ENCODE results near the gene BMPER.

The BMPER gene

DNA sequence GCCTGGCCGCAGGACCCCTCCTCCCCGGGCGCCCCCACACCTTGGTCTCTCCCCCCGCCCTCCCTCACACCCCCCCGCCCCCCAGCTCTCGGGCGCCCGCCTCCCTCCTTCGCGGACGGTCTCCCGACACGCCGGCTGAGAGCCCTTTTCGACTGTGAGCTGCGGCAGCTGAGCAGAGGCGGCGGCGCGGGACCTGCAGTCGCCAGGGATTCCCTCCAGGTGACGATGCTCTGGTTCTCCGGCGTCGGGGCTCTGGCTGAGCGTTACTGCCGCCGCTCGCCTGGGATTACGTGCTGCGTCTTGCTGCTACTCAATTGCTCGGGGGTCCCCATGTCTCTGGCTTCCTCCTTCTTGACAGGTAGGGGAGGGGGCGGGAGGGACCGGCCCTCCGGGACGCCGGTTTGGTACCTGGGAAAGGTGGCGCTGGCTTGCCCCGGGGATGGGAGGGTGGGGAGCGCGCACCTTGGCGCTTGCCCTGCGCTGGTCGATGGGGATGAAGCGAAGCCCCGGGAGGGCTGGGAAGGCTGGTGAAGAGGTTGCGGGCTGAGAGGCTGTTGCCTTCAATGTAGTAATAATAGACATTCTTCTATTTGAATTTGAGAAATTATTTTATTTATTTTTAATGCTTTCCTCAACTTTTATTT lies at the start of gene BMPER:
Gene BMPER, plus strand, starts transcription at position 151 of the 644 bp plus-strand sequence. Its CDS starts 75 bp downstream, at position 226.
- DNase-seq (ENCODE audit: low spot score): no peak

DNA sequence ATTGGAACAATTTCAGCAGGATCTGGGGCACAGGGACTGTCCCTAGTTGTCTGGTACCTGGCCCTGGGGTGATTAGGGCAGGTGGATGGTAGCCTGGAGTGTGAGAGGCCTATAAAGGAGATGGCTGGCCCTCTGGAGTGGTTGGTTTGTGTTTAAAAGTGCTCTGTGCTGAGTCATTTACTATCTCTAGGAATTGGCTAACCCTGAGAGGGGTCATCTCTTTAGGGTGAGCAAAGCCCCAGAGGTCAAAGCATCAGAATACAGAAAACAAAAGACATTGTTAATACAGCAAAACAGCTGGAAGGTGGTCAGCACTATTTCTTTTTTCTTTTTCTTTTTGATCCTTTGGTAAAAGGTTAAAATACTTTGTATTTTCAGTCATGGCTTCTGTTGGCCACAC lies 43.4 kb upstream of the BMPER start:
- DNase-seq (ENCODE audit: low spot score): no peak

DNA sequence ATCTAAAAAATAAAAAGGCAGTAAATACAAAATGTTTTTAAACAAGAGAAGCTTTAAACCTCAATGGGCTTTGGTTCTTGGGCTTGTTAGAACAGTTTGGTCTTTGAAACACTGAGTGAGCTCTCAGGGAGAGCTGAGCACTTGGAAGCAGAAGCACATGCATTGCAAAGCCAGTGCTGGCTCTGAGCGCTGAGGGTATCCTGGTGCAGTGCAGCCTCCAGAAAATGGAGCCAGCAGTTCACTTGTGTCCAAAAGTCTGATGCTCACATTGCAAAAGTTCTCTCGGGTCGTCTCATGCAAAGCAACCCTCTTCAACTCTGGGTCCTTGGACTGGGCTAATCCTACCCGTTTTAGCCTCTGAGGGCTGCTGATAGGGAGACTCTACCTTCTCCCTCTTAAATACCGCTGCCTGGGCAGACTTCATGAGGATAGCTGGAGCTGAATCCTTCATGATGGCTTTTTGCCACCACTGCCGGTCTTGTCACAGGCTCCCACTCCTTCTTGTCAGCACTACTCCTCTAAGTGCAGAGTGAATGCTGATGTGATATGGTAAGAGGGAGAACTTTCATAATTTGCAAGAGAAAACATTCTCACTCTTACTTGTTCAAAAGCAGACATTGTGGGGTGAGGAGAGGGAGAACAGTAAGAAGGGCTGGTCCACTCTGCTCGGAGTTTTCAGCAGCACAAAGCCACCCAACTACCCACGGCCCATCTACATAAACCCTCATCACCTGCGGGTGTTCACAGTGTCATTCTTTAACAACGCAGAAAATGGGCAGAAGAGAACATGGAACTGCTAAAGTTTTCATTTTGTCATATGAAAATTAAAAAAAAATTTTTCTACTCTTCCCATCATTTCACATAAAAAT lies 42.2 kb upstream of the BMPER start:
- DNase-seq (ENCODE audit: low spot score): no peak

DNA sequence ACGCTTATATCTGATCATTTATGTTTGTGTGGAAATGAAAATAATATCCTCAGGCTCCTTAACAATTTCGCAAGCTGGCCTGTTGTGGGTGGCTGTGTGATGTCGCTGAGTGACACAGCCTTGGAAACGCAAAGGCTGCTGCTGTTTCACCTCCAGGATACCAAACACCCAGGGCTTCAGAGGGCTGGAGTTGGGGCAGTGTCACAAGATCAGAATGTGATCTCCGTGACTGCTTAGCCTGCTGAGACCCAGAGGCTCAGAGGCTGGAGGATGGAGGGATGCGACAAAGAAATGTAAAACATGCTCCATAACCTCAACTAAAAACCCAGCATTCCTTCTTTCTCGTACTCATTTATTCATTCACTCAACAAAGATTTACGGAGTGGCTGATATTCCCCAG lies 37.2 kb upstream of the BMPER start:
- no peak for DNase-seq (ENCODE audit: low spot score)

DNA sequence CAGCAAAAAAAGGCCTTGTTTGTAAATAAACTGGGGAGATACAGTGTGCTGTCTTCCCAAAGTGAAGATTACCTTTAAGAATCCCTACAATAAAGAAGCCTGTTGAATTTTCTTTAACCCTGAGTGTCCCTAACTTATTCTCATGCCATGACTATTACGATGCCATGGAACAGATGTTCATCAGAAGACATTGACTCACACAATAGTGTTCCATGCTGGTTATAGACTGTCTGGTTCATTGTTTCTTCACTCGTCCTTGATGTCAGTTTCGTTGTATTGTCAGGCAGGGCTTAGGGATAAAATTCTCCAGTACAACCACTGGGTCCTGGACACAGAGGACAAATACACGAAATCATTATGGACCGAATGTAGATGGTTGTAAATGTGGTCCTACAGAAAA lies 36.2 kb upstream of the BMPER start:
- no peak for DNase-seq (ENCODE audit: low spot score)

DNA sequence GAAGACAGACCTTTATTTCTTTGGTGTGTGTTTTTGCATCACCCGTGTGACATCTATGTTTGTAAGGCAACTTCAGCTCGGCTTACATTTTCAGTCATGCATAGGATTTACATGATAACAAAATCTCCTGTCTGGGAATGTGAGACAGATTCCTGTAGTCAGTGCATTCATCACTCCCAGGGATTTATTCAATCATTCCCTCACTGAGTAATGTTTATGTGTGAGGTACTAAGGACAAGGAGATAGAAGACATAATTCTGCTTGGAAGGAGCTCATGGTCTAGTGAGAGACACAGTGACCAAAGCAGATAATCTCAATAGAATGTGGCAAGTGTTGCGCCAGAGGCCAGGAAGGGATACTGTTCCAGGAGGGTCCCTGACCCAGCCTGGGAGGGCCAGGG lies 35.2 kb upstream of the BMPER start:
- no peak for DNase-seq (ENCODE audit: low spot score)

DNA sequence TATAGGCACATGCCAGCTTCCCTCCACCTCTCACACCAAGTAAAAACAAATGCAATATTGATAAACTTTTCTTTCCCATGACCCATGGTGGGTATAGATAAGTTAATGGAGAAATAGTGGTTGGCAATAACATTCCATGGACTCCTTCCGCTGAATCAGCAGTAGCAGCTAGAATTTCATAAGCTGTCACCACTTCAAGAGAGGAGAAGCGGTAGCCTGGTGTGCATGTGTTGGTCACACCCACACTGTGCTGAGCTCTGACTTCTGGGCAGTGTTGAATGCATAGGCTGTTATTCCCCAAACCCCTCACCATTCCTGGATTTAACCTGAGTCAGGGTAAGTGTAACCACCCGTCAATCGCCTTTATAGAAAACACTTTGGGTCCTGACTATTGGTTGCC lies 32.5 kb upstream of the BMPER start:
- DNase-seq (ENCODE audit: low spot score): no peak

DNA sequence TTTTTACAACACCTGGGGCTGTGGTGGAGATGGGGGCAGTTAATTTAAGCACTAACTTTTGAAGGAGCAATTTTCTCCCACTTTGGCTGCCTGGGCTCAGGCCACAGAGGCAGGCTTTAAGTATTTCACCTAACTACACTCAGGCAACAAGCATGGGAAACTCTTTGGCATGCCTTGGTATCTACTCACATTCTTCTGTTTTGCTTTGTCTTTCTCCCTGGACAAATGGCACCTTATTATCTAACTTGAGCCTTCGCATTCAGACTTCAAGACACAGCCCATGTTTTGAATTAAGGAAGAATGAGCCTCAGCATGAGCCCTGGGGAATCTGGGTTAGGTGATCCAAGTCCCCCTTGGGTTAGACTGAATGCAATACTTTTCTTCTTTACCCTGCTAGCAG lies 31.8 kb upstream of the BMPER start:
- DNase-seq (ENCODE audit: low spot score): no peak

DNA sequence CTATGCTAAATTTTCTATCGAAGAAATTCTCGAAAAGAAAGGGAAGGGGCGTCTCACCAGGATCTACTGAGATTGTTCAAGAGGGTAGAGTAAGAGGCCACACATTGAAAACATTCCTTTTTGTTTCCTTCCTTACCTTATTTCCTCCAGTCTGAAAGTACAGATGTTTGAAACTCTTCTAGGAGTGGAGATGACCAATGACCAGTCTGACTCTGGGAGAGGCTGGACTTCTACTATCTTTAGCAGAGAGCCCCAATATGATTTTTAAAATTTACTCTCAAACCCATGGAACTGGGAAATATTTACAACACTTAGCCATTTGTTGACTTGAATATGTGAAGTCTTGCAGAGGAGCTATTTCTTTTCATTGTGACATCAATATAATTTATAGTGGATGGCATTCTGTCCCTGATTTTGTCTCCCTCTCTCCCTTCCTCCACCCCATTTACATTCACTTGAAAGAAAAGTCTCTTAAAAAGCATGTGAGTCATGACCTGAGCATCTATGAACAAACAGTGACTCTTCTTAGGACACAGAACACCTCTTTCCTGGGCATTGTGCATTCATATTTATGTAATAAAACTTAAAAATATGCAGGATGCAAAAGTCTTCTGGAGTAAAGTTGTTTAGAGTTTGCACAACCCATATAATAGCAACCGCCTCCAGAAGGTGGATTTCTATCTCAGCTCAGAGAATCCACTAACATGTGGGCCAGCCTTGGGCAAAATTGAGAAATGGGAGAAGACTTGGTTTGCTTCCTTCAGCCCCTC lies 31.2 kb upstream of the BMPER start:
- DNase-seq (ENCODE audit: low spot score): no peak

DNA sequence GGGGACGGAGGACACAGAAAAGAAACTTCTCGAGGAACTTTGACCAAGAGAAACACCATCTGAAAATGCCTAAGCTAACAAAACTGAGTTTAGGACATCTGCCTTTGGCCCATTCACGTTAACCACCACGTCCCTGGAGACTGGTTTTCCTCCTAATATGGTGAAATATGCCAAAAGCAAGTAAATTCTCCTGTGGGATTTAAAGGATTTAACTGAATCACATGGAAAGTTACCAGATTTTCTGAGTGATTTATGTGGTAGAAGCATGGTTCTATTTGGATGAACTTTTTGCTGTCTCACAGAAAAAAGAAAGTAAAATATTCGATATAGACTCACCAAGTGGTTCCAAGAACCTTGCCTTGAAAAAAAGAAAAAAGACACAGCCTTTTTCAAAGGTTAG lies 30.4 kb upstream of the BMPER start:
- no peak for DNase-seq (ENCODE audit: low spot score)

DNA sequence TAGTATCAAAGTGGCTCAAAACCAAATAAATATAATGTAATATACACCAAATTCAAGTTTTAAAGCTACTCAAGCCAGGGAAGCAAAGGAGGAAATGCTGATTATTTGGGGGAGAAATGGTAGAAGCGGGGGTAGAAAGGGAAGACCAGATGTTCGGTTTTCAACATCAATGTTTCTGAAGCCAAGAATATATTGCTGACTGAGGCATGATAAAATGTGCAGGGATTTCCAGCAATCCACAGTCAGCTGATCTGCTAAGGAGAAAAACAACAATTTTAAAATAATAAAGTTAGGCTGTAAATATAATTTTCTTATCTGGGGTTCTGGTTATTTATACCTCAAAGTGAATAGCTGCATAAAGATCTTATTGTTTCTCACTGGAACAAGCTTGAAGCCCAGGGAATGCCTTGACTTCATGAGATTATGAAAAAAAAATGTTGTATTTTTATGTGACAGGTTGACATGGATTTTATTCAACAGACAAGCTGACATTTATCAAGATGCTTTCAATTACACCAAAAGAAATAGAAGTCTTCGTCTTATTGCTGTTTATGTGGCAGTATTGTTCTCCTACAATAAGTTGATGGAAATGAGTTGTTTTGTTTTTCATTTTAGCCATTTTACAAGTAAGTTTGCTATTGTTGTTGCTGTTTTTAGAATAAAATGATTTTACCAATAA lies 28.6 kb upstream of the BMPER start:
- no peak for DNase-seq (ENCODE audit: low spot score)

DNA sequence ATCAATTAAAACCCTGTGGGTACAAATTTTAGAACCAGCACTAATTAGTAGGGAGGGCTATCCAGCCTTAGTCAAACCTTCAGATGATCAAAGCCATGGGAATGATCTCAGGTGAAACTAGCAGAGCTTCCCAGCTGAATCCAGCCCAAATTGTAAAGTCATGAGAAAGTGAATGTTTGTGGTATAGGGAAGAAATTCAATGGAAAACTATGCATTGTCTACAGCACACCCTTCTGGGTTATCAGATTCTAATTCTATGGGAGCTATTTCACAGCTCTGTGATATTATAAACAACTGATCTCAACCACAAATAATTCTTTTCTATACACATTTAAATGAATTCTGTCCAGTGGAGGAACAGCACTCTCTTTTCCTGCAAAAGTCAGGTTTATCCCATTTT lies 24.6 kb upstream of the BMPER start:
- DNase-seq (ENCODE audit: low spot score): no peak

DNA sequence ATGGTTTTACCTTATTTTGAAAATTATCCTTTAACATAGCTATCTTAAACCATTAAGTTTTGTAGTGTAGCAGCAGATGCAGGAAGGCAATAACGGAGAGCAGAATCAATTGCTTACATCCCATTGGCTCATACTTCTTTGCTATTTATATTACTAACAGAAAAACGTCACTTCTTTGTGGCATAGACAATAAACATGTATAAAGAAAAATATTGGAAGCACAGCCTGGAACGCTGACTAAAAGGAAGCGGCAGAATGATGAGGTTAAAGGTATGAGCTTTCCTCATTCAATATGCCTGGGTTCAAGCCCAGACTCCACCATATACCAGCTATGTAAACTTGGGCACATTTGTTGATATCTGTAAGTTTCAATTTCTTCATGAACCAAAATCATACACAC lies 24.0 kb upstream of the BMPER start:
- DNase-seq (ENCODE audit: low spot score): no peak

DNA sequence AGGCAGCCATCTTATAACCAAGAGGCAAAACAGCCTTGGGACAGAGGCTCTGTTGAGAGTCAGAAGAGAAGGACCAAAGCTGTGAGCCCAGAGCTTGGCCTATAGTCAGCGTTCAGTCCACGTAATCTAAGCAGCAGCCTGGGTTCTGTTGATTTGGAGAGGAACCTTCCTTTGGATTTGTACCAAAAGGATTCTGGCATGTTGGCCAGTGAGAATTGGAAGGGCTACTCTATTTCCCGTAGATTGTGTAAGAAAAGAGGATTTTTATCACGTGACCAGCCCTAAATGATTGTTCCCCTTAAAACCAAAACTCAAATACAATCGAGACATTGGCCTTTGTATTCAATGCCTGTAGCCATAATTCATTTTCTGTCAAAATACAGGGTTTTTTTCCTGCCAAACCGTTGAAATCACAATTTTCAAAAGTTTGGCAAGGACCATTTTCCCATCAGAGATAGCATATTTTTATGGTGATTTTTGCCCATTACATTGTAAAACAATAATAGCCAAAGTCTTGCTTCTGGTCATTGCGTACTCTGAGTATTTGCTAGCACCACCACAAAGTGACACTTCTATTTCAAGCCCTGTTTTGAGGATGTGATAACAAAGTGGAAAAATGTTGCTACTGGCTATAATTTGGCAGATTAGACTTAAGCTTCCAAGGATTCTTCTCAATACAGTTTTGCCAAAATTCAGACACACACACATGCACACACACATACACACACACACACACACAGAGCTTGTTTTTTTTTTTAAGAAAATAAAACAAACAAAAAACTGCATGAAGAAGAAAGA lies 23.1 kb upstream of the BMPER start:
- DNase-seq (ENCODE audit: low spot score): no peak

DNA sequence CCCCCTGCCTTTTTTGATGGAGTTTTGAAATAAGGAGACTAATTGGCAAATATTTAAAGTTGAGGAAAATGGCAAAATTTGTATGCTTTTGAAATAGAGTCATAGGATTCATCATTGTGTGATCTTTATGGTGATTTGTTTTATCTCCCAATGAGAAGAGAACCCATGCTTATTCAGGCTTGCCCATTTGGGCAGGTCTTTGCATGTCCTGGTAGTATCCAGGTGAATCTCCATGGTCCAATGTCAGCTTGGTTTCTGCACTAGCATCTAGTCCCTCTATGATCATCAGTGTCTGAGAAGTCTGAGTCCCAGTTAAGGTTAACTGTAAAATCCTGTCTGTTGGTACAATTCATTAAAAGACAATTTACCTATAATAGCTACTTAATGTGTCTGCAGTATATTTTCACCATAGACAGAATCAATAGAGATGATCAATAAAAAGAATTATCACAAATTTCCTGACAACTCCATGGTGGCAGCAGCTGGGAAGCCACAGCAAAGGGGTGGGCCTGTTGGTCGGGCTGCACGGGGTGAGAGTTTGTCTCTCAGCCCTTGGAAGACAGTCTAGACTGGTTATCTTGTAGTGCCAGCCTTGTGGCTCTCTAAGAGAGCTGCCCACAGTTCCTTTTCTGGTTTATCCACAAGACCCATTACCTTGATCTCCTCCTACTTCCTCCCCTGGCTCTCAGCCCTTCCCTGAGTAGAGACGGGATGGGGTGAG lies 22.2 kb upstream of the BMPER start:
- DNase-seq (ENCODE audit: low spot score): no peak

DNA sequence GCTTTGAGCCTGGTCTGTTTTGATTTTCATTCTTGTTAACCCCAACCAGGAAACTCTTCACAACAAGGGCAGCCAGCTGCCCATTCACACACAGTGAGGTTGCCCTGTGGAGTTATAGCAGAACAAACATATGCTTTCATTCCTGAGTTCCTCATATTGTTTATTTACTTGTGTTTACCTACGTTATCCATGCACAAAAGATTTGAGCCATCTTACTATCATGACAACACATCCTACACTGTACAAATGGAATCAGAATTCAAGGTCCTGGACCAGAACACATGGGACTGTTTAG lies 21.7 kb upstream of the BMPER start:
- DNase-seq (ENCODE audit: low spot score): no peak

DNA sequence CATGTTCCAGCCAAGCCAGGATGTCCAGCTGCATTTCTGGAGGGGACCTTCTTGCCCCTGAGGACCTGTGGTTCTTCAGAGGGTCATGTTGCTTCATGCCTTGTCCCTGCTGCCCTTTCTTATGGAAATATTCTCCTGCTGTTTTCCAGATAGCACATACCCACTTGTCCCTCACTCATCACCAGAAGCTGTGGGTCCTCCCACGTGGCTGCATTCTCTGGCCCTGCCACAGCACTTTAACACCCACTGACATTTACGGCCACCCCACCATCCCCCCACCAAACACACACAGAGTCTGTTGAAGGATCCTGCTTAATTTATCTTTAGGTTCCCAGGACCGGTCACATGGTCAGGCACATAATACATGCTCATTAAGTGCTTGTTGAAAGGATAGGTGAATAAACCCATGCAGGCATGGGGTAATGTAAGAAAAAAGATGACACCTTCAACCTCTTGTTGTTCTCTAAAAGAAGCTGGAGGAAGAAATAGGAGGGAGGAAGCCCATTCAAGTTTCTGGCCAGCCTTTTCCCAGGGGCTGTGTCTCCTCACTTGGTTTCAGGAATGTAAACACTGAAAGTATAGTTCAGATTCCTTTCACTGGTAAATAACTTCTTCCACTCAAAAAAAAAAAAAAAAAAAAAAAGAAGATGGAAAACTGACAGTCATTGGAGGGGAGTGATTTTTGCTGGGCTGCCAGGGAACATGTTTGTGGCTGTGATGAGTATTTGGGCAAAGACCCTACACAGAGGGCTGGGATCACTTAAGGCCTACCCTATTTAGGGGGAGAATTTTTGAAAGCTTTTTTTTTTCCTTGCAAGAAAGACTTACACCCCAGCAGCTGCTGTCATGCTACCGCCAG lies 19.8 kb upstream of the BMPER start:
- no peak for DNase-seq (ENCODE audit: low spot score)

DNA sequence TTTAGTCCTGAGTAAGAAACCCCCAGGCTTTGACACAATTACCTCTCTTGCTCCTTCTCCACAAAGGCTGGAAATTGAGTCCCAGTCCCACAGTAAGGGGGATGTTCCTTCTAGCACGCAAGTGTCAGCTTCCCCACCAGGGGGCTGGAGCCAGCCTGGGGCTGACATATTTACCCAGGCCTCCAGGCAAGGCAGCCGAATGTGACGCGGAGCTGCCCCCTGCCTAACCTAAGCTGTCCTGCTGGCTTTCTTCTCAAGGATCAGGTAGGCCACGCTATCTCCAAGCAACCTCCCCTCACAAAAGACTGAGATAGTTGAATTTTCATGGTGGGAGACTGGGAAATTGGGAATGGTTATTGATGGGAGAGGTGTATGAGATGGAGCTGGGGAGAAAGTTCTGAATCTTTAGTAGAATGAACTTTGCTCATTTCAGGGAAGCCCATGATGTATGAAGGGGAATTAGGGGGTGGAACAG lies 19.2 kb upstream of the BMPER start:
- DNase-seq (ENCODE audit: low spot score): no peak

DNA sequence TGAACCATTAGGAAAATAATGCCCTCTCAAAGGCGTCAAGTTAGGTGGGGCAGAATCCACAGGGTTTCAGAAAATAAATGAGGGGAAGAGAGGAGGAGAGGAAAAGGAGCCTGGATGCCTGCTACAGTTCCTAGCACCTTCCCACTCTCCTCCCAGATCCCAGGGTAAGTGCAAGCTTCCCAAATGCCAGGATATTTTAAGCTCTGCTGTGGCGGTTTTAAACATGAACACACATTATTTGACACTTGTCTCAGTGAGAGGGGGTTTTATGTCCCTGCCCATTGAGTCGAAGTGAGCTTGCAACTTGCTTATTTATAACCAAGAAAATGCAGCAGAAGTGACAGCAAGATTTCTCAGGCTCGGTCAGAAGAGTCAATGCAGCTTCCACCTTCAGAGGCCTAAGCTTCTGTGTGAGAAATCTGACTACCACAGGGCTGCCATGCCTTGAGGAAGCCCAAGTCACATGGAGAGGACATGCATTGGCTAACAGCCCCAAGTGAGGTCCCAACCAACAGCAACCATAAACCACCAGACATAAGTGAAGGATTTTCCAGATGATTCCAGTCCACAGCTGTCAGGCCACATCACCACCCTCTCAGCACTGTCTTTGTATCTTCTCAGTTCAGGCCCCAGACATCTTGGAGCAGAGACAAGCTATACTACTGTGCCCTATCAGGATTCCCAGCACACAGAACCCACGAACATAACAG lies 17.9 kb upstream of the BMPER start:
- no peak for DNase-seq (ENCODE audit: low spot score)

Measured in CD4-positive, alpha-beta T cell treated with Interleukin-2 at 100 ng/mL for 4 hours (primary cell).